HG02678 (cell line): Measurements from ENCODE around the gene PRKAG2.
"Not testable (repeated sequence)": the region's sequence is repeated elsewhere in the genome, so short reads cannot be mapped to it uniquely, and the experiment has no call there.

Experiments used
- ATAC-seq: cut with Tn5 transposase; IDR thresholded peaks from one replicate; pipeline ENCODE4 v1.9.1; 2021; ENCODE audit warnings: mild to moderate bottlenecking, moderate library complexity; ENCODE audit not compliant: unreplicated experiment

PRKAG2 gene

GRCh38 chr7:151837285-151838042 lies 39.5 kb downstream of the PRKAG2 start:
- no peak for ATAC-seq

GRCh38 chr7:151836927-151837205 lies 40.0 kb downstream of the PRKAG2 start:
- ATAC-seq: no peak

- ATAC-seq: no peak
Observed at GRCh38 chr7:151836191-151836926, 40.6 kb downstream of the PRKAG2 start.

- no peak for ATAC-seq
Observed at GRCh38 chr7:151835636-151836035, 41.3 kb downstream of the PRKAG2 start.

- no peak for ATAC-seq
Observed at GRCh38 chr7:151834271-151835035, 42.5 kb downstream of the PRKAG2 start.

GRCh38 chr7:151833691-151834090 lies 43.2 kb downstream of the PRKAG2 start:
- no peak for ATAC-seq

GRCh38 chr7:151833213-151833651 lies 43.7 kb downstream of the PRKAG2 start:
- ATAC-seq: no peak

GRCh38 chr7:151832656-151833055 lies 44.3 kb downstream of the PRKAG2 start:
- ATAC-seq: no peak

GRCh38 chr7:151832138-151832537 lies 44.8 kb downstream of the PRKAG2 start:
- no peak for ATAC-seq

- ATAC-seq: no peak
Observed at GRCh38 chr7:151831606-151832005, 45.3 kb downstream of the PRKAG2 start.

- no peak for ATAC-seq
Observed at GRCh38 chr7:151830121-151830830, 46.6 kb downstream of the PRKAG2 start.

- ATAC-seq: no peak
Observed at GRCh38 chr7:151829707-151830106, 47.2 kb downstream of the PRKAG2 start.

- no peak for ATAC-seq
Observed at GRCh38 chr7:151827620-151828019, 49.3 kb downstream of the PRKAG2 start.

GRCh38 chr7:151826316-151826715 lies 50.6 kb downstream of the PRKAG2 start:
- not testable (repeated sequence) for ATAC-seq

- ATAC-seq: no peak
Observed at GRCh38 chr7:151825721-151826120, 51.2 kb downstream of the PRKAG2 start.

GRCh38 chr7:151824373-151824933 lies 52.5 kb downstream of the PRKAG2 start:
- no peak for ATAC-seq

- no peak for ATAC-seq
Observed at GRCh38 chr7:151823566-151824372, 53.1 kb downstream of the PRKAG2 start.

GRCh38 chr7:151822541-151823181 lies 54.3 kb downstream of the PRKAG2 start:
- ATAC-seq: no peak

GRCh38 chr7:151821806-151822540 lies 54.9 kb downstream of the PRKAG2 start:
- ATAC-seq: no peak
